Measurements from ENCODE around the gene AGAP5.
A peak's percentile ranks its signal among the peaks of the same experiment; 100 is the strongest.

AGAP5 gene

GRCh38 chr10:73625004-73625883 lies 72.7 kb downstream of the AGAP5 start:
- peak; percentile 19 to 31 for DNase-seq
